AG08396 (cell line): ENCODE measurements around the gene RIPK4.
"Not testable (repeated sequence)": the region's sequence is repeated elsewhere in the genome, so short reads cannot be mapped to it uniquely, and the experiment has no call there.

Experiments
- DNase-seq: peaks from one replicate; pipeline ENCODE4 v3.0.0; 2012; ENCODE audit warnings: low spot score, mixed read lengths

RIPK4 gene

GRCh38 chr21:41737651-41738324 lies 29.1 kb downstream of the RIPK4 start:
- DNase-seq: no peak

GRCh38 chr21:41736423-41736822 lies 30.4 kb downstream of the RIPK4 start:
- no peak for DNase-seq

- no peak for DNase-seq
Measured at GRCh38 chr21:41733951-41734689, 32.7 kb downstream of the RIPK4 start.

DNA sequence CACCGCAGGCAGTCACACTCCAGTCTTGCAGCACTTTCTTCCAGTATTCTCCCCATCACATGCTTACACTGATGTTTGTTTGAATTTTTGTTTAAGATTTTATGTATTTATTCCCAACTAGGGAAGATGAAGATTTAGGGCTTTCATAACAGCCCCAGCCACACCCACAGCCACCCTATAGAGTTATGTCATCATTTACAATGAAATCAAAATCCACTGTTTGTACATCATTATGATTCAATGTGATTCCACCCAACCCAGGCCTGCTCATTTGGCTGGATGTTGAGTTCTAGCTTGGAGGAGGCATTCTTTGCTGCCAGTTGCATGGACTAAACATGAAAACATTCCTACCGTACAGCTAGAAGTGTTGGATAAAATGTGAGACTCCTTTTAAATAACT lies 35.8 kb downstream of the RIPK4 start:
- no peak for DNase-seq

GRCh38 chr21:41730367-41730765 lies 36.5 kb downstream of the RIPK4 start:
- no peak for DNase-seq

DNA sequence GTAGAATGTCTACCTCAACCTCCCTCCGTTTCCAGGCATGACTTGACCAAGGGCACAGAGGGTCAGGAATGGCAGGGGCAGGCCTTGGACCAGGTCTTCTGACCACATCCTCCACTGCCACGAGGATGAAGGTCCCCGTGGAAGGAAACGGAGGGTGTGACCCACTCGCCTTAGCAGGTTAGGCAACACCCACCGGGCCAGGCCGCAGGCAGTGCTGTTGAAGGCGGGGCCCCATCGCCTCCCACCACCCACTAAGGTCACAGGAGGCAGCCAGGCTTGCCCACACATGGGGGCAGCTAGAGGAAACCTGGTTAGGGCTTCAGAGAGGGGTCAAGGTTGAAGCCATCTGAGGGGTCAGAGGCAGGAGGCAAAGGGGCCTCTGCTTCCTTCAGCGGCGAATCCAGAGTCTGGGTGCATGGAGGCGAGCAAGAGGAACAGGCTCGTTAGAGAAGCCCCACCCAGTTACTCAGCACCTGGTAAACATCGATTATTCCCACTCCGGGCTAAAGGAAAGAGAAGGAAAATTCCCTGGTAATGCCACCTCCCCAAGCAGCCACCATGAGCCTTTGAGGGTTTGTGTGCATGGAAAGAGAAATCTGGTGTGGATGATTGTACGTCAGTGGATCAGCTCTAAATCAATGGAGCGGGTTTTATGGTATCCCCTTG lies 37.0 kb downstream of the RIPK4 start:
- DNase-seq: no peak

DNA sequence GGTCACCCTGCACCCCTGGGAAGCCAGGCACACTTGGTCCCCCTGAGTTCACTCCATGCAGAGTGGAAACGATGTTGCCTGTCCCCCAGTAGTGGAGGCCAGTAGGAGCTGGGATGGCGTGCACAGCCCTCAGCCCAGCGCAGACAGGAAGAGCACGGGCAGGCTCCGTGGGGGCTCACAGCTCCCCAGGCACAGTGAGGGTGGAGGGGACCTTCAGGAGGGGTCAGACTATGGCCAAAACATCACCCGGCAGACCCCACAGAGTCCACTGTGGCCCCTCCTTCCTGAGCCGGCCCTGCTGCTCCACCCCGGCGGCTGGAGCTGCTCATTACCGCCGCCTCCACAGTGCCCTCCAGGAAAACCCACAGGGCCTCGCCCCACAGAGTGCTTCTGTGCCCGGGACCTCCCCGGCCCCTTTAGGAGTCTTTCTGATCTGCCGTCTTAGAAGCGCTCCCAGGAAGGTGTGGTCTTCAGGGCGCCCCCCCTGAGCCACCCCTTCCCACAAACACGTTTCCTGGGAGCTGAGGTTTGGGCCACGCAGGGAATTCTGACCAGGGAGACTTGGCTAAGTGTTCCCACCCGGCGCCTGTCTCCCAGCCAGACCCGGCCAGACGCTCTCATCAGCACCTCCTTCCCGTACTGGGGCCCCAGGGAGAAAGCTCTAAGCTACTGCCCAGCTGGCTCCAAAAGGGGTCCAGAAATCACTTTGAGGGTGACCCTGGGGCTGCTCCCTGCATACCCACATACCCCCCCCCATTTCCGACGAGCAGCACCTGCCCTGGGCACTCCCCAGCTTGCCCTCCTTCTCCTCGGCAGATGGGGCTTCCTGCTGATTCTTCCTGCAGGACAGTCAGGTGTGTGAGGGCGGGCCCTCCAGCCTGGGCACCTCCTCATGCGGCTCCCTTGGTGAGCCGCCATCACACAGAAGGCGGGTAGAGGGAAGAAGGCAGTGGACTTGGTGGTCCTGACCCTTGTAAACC lies 38.8 kb downstream of the RIPK4 start:
- DNase-seq: no peak

GRCh38 chr21:41726970-41727783 lies 39.7 kb downstream of the RIPK4 start:
- DNase-seq: peak; percentile 61

DNA sequence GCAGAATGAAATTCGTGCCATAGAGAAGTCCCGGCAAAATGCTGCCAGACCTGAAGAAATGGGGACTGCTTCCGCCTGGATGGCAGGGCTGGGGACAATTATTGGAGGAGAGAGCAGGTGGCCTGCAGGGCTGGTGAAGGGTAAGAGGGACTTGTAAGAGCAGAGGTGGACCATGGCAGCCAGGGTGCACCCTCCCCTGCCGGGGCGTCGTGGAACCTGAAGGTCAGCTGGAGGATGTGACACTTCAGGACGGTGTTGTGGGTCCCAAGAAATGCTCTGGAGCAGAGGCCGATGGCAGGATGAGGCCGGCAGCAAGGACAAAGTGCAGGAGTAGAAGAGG lies 40.3 kb downstream of the RIPK4 start:
- DNase-seq: no peak

DNA sequence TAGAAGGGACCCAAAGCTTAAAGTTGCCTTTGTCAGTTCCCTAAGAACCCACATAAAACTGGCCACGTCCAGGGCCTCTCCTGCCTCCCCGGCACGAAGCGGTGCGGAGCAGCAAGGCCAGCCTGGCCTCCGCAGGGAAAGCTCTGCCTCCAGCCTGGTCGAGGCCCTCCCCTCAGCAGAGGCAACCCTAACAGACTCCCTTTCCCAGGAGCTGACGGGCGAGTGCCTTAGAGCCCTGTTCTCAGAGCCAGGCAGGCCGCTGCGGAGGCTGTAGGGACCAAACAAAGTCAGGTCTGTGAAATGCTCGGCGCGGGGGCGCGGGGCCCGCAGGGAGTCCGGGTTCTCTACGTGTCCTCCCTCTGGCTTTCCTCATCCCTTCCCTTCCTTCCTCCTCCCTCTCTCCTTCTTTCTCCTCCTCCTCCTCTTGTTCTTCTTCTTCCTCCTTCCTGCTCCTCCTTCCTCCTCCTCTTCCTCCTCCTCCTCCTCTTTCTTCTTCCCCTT lies 40.7 kb downstream of the RIPK4 start:
- no peak for DNase-seq

- no peak for DNase-seq
Measured at GRCh38 chr21:41725421-41726031, 41.3 kb downstream of the RIPK4 start.

- DNase-seq: not testable (repeated sequence)
Measured at GRCh38 chr21:41723835-41724234, 43.0 kb downstream of the RIPK4 start.

DNA sequence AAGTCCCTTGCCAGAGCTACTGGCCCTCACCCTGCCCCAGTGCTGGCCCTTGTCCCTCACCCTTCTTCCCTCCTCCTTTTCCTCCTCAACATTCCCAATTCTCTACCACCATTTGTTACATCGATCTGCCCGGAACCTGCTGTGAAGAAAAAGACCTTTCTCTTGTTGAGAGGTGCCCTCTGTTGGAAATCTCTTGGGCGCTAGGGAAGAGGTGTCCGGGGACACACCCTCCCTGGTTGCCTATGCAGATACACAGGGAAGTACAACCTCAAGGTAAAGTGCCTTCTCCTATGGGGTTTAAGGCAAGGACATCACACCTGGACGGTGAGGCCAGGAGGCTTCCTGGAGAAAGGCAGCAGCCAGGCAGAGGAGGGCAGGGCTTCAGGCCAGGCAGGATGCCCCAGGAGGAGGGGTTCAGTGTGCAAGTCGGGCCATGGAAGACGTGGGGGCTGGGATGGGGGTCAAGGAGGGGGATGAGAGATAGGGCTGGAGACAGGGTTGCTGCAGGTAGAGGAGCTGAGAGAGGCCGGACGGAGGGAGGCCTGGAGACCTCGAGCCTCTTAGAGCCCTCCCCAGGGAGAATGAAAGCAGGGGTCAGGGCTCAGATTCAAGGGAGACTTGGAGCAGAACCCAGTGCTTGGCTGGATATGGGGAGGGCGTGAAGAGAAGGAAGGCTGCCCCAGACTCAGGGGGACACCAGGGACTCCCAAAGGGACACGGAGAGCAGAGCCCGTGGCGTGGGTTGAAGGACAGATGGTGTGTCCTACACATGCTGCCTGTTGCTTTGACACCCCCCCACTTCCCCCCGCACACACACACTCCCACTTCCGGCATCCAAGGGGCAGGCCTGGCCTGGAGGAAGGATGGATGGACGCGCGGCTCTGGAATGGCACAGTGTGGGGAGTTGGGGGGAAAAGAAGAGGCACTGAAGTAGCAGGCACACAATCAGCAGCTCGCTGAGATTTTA lies 44.5 kb downstream of the RIPK4 start:
- DNase-seq: no peak

GRCh38 chr21:41720250-41720649 lies 46.6 kb downstream of the RIPK4 start:
- no peak for DNase-seq

- DNase-seq: no peak
Measured at GRCh38 chr21:41719691-41720090, 47.2 kb downstream of the RIPK4 start.

DNA sequence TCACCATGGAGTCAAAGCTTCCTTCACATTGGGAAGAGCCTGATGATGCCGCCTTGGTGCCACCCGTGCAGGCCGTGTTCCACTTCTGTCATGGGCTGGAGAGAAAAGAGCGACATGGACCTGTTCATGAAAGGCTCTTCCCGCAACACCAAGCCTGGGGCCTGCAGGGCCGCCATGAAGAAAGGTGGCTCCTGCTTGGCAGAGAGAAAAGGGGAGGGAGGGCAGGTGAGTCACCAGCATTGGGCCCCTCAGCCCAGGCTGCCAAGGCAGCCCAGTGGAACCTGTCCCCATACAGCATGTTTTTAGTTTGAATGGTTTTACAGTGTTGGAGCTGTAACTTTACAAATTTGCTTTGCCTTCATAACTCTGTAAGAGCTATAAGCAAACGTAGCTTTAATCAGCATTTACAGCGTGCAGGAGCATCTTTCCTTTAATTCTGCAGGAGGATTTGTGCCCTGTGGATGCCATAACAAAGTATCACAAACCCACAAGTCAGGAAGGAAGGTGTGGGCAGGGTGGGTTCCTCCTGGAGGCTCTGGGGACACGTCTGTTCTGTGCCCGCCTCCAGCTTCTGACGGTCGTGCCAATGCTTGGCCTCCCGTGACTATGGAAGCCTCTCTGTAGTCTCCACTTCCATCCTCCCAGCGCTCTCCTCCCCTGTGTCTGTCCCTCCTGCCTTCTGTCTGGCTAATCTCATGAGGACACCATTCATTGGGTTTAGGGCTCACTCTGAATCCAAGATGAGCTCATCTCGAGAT lies 49.1 kb downstream of the RIPK4 start:
- DNase-seq: no peak

DNA sequence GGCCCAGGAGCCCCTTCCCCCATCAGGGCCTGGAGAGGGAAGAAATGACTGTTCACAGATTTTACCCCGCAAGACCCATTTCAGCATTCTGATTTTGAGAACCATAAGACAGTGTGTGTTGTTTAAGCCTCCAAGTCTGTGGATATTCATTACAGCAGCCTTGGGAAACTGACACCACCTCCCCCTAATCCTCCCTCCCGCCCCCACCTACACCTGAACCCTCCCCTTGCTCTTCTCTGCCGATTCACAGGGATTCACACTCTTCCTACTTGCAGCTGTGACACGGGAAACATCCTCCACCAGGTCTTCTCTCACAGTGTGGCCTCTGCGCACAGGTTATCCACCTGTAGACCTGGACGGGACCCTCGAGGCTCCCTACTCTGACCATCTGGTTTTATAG lies 50.1 kb downstream of the RIPK4 start:
- no peak for DNase-seq

DNA sequence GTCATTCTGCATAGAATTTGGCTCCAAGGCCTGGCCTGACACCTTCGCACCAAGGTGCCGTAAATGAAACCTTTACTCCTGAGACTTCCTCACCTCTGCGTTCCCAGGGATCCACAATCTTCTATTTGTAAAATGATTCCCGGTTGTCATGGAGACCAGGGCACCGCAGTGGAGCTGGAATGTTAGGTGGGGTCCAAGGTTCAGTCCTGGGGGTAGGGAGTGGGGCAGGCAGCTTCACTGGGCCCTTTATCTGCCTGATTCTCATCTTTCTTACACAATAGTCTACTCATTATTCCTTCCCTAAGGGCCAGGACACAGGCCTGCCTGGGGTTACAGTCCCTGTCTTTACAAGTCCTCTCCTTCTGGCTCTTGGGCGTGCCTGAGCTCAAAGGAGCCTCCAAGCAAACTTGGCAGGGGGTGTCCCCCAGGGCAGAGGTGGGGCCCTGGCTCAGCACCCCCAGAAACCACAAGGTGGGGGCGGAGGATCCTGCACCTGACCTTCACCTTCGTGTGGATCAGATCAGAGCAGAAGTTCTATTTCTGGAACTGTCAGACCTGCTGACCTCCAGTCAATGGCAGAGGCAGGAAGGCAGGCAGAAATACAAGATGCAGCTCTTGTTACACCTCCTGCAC lies 51.1 kb downstream of the RIPK4 start:
- DNase-seq: no peak
